Endodermal cell (in vitro differentiated cells): Measurements from ENCODE around the gene GALNT14. TPM values are rescaled to one million over a fixed set of nuclear protein-coding genes. Genes with fewer than 3 reads are reported as not detected.

Experiments used
- DNase-seq: peaks from one replicate; pipeline ENCODE4 v3.0.0-alpha.2; 2017
- H3K27ac ChIP-seq: 2 replicates; pipeline ENCODE4 v1.5.1; 2013; ENCODE audit warnings: mild to moderate bottlenecking, low read depth, low read length, moderate library complexity
- H3K27me3 ChIP-seq: 2 replicates; pipeline ENCODE4 v1.6.1; 2013; ENCODE audit warnings: mild to moderate bottlenecking, low read length, moderate library complexity; ENCODE audit not compliant: insufficient read depth, control insufficient read depth, poor library complexity, severe bottlenecking
- H3K36me3 ChIP-seq: 2 replicates; pipeline ENCODE4 v1.7.0; 2013; ENCODE audit warnings: mild to moderate bottlenecking, low read length, moderate library complexity; ENCODE audit not compliant: control insufficient read depth, insufficient read depth
- H3K4me1 ChIP-seq: one replicate; pipeline ENCODE4 v1.7.0; 2013; ENCODE audit warnings: low read length; ENCODE audit not compliant: control insufficient read depth, insufficient read depth
- H3K4me3 ChIP-seq: 2 replicates; pipeline ENCODE4 v1.5.1; 2013; ENCODE audit warnings: mild to moderate bottlenecking, low read length, moderate library complexity
- H3K9ac ChIP-seq: 2 replicates; pipeline ENCODE4 v1.6.1; 2013; ENCODE audit warnings: mild to moderate bottlenecking, low read length, moderate library complexity; ENCODE audit not compliant: poor library complexity, severe bottlenecking; ENCODE audit errors: extremely low read depth
- H3K9me3 ChIP-seq: 2 replicates; pipeline ENCODE4 v1.6.1; 2013; ENCODE audit warnings: mild to moderate bottlenecking, low read length, moderate library complexity; ENCODE audit not compliant: control insufficient read depth
- H3K27ac Mint-ChIP-seq: 2 replicates; pipeline ENCODE4 v1.8.0; 2020; ENCODE audit warnings: mixed read lengths
- H3K27me3 Mint-ChIP-seq: 2 replicates; pipeline ENCODE4 v1.8.0; 2021; ENCODE audit warnings: mild to moderate bottlenecking, mixed read lengths; ENCODE audit not compliant: insufficient read depth
- H3K36me3 Mint-ChIP-seq: 2 replicates; pipeline ENCODE4 v1.8.0; 2020; ENCODE audit warnings: low read depth, mixed read lengths
- H3K4me1 Mint-ChIP-seq: 2 replicates; pipeline ENCODE4 v1.8.0; 2020; ENCODE audit warnings: mixed read lengths
- H3K4me3 Mint-ChIP-seq: 2 replicates; pipeline ENCODE4 v1.8.0; 2020; ENCODE audit warnings: mild to moderate bottlenecking, moderate library complexity, mixed read lengths
- H3K9me3 Mint-ChIP-seq: 2 replicates; pipeline ENCODE4 v1.8.0; 2020; ENCODE audit warnings: mild to moderate bottlenecking, mixed read lengths
- WGBS, 2 experiments: methylation state at CpG; one replicate each; pipeline versions ENCODE4 v1.1.5 to v1.1.7; 2013; ENCODE audit warnings: missing lambda C conversion rate in 2 of 2, mixed read lengths in 1 of 2; ENCODE audit not compliant: insufficient coverage in 1 of 2, insufficient read length in 1 of 2; 5-methylcytosine and 5-hydroxymethylcytosine counted together
- total RNA-seq, 2 donors: library from RNA; stranded (reverse); fragmentation: NEBNext Ultra II Directional in 1 of 2; extraction: Animal tissue kit (Norgen Biotek cat#: 25700) in 1 of 2; gene quantifications; 2 replicates in 1 of 2; 3 replicates in 1 of 2; pipeline ENCODE4 v1.2.1, GENCODE V29; 2021
- TF ChIP-seq, protein P1 (sequence below): fragments of 200-600 bp; sonication (generic); conservative IDR thresholded peaks from 2 replicates; pipeline ENCODE4 v1.5.0; 2021; ENCODE audit warnings: antibody characterized with exemption, mild to moderate bottlenecking

GALNT14 gene
- total RNA-seq, 2 donors from 2014 or later = 1.4 TPM

DNA sequence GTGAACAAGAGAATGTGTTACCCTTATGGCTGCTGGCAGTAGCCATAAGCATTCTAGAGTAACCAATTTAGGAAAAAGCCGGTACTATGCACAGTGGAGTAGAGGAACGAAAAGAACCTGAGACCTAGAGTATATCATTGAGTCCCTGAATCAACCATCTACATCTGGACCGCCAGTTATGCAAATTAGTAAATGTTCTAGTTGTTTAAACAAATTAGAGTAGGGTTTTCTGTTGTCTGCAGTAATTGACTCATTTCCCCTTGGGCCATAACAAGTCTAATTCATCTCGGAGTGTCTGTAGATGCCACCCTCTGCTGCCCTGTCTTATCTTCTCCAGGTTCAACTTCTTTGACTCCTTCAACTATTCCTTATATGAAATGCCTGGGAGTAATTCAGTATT, 270.9 kb downstream of the GALNT14 start:
- DNase-seq = no peak
- H3K27ac Mint-ChIP-seq = no peak overlapping the region
- Histone ChIP-seq H3K36me3 (no peaks in the 10 kb centered on the region), H3K9me3 (no peaks in the 10 kb centered on the region), H3K27me3 (no peaks in the 10 kb centered on the region), H3K4me3 (no peak overlapping the region), H3K9ac (no peak overlapping the region), H3K4me1 (peaks cover 3% of the 10 kb centered on the region), H3K27ac (no peak overlapping the region)
- 89 to 92% methylated on average over 2 to 4 of the region's 4 CpGs for WGBS, 2 experiments
- H3K4me3 Mint-ChIP-seq = no peak overlapping the region
- no peaks in the 10 kb centered on the region for H3K27me3 Mint-ChIP-seq
- H3K36me3 Mint-ChIP-seq = no peaks in the 10 kb centered on the region
- TF ChIP-seq, protein P1, sequence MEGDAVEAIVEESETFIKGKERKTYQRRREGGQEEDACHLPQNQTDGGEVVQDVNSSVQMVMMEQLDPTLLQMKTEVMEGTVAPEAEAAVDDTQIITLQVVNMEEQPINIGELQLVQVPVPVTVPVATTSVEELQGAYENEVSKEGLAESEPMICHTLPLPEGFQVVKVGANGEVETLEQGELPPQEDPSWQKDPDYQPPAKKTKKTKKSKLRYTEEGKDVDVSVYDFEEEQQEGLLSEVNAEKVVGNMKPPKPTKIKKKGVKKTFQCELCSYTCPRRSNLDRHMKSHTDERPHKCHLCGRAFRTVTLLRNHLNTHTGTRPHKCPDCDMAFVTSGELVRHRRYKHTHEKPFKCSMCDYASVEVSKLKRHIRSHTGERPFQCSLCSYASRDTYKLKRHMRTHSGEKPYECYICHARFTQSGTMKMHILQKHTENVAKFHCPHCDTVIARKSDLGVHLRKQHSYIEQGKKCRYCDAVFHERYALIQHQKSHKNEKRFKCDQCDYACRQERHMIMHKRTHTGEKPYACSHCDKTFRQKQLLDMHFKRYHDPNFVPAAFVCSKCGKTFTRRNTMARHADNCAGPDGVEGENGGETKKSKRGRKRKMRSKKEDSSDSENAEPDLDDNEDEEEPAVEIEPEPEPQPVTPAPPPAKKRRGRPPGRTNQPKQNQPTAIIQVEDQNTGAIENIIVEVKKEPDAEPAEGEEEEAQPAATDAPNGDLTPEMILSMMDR = no peak
- H3K9me3 Mint-ChIP-seq = no peaks in the 10 kb centered on the region
- H3K4me1 Mint-ChIP-seq = peaks cover 11% of the 10 kb centered on the region

DNA sequence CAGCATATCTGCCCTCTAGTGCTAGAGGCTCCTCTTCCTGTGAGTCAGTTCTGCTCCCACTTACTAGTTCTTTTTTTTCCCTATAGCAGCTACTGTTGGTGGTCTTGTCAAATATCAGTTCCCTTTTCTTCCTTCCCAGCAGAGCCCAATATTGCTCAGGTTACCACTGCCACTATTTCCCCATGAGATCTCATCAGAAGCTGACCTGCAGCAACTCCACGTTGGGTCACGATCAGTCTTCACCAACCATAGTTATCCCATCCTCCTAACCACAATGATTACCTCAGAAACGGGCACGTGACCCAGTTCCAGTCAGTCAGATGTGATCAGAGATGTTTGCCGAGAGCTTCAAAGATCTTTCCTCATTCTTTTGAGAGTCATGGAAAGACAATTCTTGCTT, 271.3 kb downstream of the GALNT14 start:
- Histone ChIP-seq H3K9ac (no peak overlapping the region), H3K27ac (no peak overlapping the region), H3K27me3 (no peaks in the 10 kb centered on the region), H3K36me3 (no peaks in the 10 kb centered on the region), H3K4me3 (no peak overlapping the region), H3K9me3 (no peaks in the 10 kb centered on the region), H3K4me1 (no peaks in the 10 kb centered on the region)
- H3K27ac Mint-ChIP-seq = no peak overlapping the region
- TF ChIP-seq, protein P1 = peak; percentile 20
- no peaks in the 10 kb centered on the region for H3K36me3 Mint-ChIP-seq
- no peaks in the 10 kb centered on the region for H3K9me3 Mint-ChIP-seq
- no peak for DNase-seq
- H3K4me1 Mint-ChIP-seq = peaks cover 7% of the 10 kb centered on the region
- no peaks in the 10 kb centered on the region for H3K27me3 Mint-ChIP-seq
- WGBS, 2 experiments = 88 to 94% methylated on average over 5 of the region's 5 CpGs
- no peak overlapping the region for H3K4me3 Mint-ChIP-seq

DNA sequence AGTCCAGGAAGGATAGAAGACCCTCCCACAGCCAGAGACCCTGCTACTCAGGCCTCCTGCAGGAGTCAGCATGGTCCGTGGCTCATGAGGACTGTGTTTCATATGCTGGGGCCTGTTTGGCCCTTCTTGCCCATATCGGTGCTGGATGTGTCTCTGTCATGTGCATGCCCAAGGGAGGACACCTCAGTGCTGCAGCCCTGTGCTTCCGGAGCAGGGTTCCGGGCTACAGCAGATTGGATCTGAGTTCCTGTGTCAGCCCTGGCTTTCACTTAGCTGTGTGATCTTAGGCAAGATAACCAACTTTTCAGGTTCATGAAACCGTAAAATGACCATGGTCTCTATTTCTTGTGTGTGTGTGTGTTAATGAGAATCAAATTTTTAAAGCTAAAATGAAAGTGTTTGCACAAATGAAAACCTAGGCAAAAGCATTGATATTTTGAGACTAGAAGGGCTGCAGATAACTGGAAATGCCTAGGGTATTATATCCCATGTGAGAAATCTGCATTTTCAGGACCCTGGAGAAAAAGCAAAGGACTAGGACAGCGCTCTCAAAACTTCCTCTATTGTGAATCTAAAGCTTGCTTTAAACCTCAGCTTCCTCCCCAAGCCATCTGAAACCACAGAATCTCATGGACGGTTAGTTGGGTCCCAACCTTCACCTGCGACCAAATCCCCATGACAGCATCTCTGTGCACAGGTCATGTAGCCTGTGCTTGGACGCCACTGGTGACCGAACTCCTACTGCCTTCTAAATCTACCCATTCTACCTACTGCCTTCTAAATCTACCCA, 272.2 kb downstream of the GALNT14 start:
- Mint-ChIP-seq H3K27ac (no peak overlapping the region), H3K4me1 (no peaks in the 10 kb centered on the region), H3K9me3 (no peaks in the 10 kb centered on the region), H3K4me3 (no peak overlapping the region), H3K36me3 (no peaks in the 10 kb centered on the region), H3K27me3 (no peaks in the 10 kb centered on the region)
- Histone ChIP-seq H3K9ac (no peak overlapping the region), H3K36me3 (no peaks in the 10 kb centered on the region), H3K4me1 (no peaks in the 10 kb centered on the region), H3K9me3 (no peaks in the 10 kb centered on the region), H3K27me3 (no peaks in the 10 kb centered on the region), H3K27ac (no peak overlapping the region), H3K4me3 (no peak overlapping the region)
- no peak for DNase-seq
- TF ChIP-seq, protein P1 = no peak
- WGBS, 2 experiments = 91 to 92% methylated on average over 8 to 10 of the region's 10 CpGs
